HepG2 (cell line): ENCODE measurements around the gene C19orf38. TPM values are rescaled to one million over a fixed set of nuclear protein-coding genes. Genes with fewer than 3 reads are reported as not detected.

Experiments
- ATAC-seq: fragments of 200-7000 bp; cut with Tn5 transposase; 3 replicates; pipeline ENCODE4 v1.9.1; 2020; ENCODE audit warnings: mild to moderate bottlenecking, moderate library complexity
- BruUV-seq: library from RNA; stranded (reverse); fragments of 400-500 nt; replicated peaks from 2 replicates; lab custom pipeline; 2021; lab: Mats Ljungman, UMichigan
- CTCF ChIA-PET: fragments of 300-600 bp; formaldehyde crosslinking; extraction: SDS; loops from one replicate; lab custom pipeline; 2021; ENCODE audit warnings: low total read pairs, inconsistent platforms, low intra/inter-chr PET ratio; lab: Yijun Ruan, JAX
- POLR2A ChIA-PET: fragments of 350-600 bp; sonication (Branson Sonifier 250); formaldehyde crosslinking; loops from one replicate; lab custom pipeline; 2020; ENCODE audit warnings: antibody characterized with exemption, inconsistent platforms; lab: Yijun Ruan, JAX
- DNase-seq: peaks from one replicate; pipeline ENCODE4 v3.0.0-alpha.2; 2015; ENCODE audit warnings: low spot score
- FAIRE-seq: peaks from 3 replicates; lab custom pipeline; 2011; peaks lifted over from hg19 to GRCh38; lab: Jason Lieb, UNC
- H2AFZ ChIP-seq: one replicate; pipeline ENCODE4 v1.6.1; 2011; ENCODE audit warnings: low read length, inconsistent platforms
- H3K27ac ChIP-seq: fragments of 300-600 bp; 3 replicates; pipeline ENCODE4 v1.8.0; 2011; ENCODE audit warnings: mixed run types, mild to moderate bottlenecking, mixed read lengths, low read length, inconsistent platforms; ENCODE audit not compliant: insufficient read depth; ENCODE audit errors: extremely low read length
- H3K27me3 ChIP-seq, 2 experiments: fragments of 200-600 bp in 1 of 2; 2 replicates in 1 of 2; 3 replicates in 1 of 2; pipeline versions ENCODE4 v1.6.0 to v1.8.0; 2011; ENCODE audit warnings: low read length in 2 of 2, mild to moderate bottlenecking in 2 of 2, moderate library complexity in 2 of 2, inconsistent platforms in 1 of 2; ENCODE audit not compliant: insufficient read depth in 2 of 2, control insufficient read depth in 1 of 2
- H3K36me3 ChIP-seq, 2 experiments: fragments of 200-600 bp in 1 of 2; replicated peaks in 1 of 2; 2 replicates in 1 of 2; 3 replicates in 1 of 2; pipeline versions ENCODE4 v1.5.1 to v1.8.0; 2011; ENCODE audit warnings: low read length in 2 of 2, inconsistent platforms in 1 of 2; ENCODE audit not compliant: insufficient read depth in 2 of 2, control insufficient read depth in 1 of 2
- H3K4me1 ChIP-seq: 2 replicates; pipeline ENCODE4 v1.5.1; 2012; ENCODE audit warnings: low read length, inconsistent platforms; ENCODE audit not compliant: insufficient read depth
- H3K4me2 ChIP-seq: 2 replicates; pipeline ENCODE4 v1.6.0; 2011; ENCODE audit warnings: low read depth, low read length, inconsistent platforms
- H3K4me3 ChIP-seq, 3 experiments: fragments of 200-600 bp in 1 of 3; sonication (generic), shearing (Covaris generic) in 1 of 3; replicated peaks in 1 of 3; 2 replicates each; pipeline ENCODE4 v1.5.1; 2011 to 2016; ENCODE audit warnings: low read length in 3 of 3, inconsistent platforms in 2 of 3, low read depth in 2 of 3, mild to moderate bottlenecking in 2 of 3, control low read depth in 1 of 3, mixed read lengths in 1 of 3; ENCODE audit not compliant: insufficient read depth in 1 of 3
- H3K79me2 ChIP-seq: one replicate; pipeline ENCODE4 v1.6.1; 2011; ENCODE audit warnings: low read length, inconsistent platforms; ENCODE audit not compliant: insufficient read depth
- H3K9ac ChIP-seq: 2 replicates; pipeline ENCODE4 v1.6.0; 2011; ENCODE audit warnings: mild to moderate bottlenecking, low read depth, low read length, inconsistent platforms; ENCODE audit not compliant: insufficient read depth
- H3K9me3 ChIP-seq: 2 replicates; pipeline ENCODE4 v1.5.1; 2012; ENCODE audit warnings: mild to moderate bottlenecking, low read length
- H4K20me1 ChIP-seq: 2 replicates; pipeline ENCODE4 v1.6.0; 2011; ENCODE audit warnings: inconsistent platforms, mild to moderate bottlenecking, low read length, moderate library complexity; ENCODE audit not compliant: insufficient read depth
- FOSL2 ChIP-seq: sonication (generic); formaldehyde crosslinking; IDR thresholded peaks from 2 replicates; pipeline ENCODE4 v1.4.0; 2020; ENCODE audit warnings: missing genetic modification reagents
- JARID2 ChIP-seq: sonication (generic); formaldehyde crosslinking; IDR thresholded peaks from 2 replicates; pipeline ENCODE4 v1.8.1; 2023; ENCODE audit warnings: missing genetic modification reagents, inconsistent platforms; ENCODE audit not compliant: insufficient replicate concordance
- NFE2 ChIP-seq: sonication (generic); formaldehyde crosslinking; IDR thresholded peaks from 2 replicates; pipeline ENCODE4 v1.4.0; 2020; ENCODE audit warnings: missing genetic modification reagents
- RNF219 ChIP-seq: sonication (generic); formaldehyde crosslinking; IDR thresholded peaks from 2 replicates; pipeline ENCODE4 v1.5.0; 2020; ENCODE audit warnings: mild to moderate bottlenecking, missing genetic modification reagents
- SMC3 ChIP-seq: IDR thresholded peaks from 2 replicates; pipeline ENCODE4 v1.6.1; 2011; ENCODE audit warnings: low read length, improper control_type of control experiment
- TCF7 ChIP-seq: sonication (generic); IDR thresholded peaks from 2 replicates; pipeline ENCODE4 v1.6.1; 2016; ENCODE audit warnings: antibody characterized with exemption, low read depth
- TEAD3 ChIP-seq: optimal IDR thresholded peaks from 2 replicates; pipeline ENCODE3; 2016; ENCODE audit warnings: borderline replicate concordance
- ZFP36 ChIP-seq: fragments of 150-350 bp; IDR thresholded peaks from 2 replicates; pipeline ENCODE4 v1.6.1; 2018; ENCODE audit warnings: borderline replicate concordance, low read length, low read depth; ENCODE audit not compliant: partially characterized antibody
- WGBS: methylation state at CpG from one replicate; pipeline ENCODE4 v1.1.6; 2017; ENCODE audit warnings: low lambda C conversion rate; 5-methylcytosine and 5-hydroxymethylcytosine counted together
- in situ Hi-C: cut with HindIII; loops from 2 replicates; pipeline ENCODE4 v1.10.0; 2017; ENCODE audit warnings: low pct_unique_long_range_greater_than_20kb; ENCODE audit not compliant: extremely low pct_ligation_motif_present
- intact Hi-C: fragments of 100-400 bp; cut with micrococcal nuclease; formaldehyde crosslinking; loops from one replicate; pipeline ENCODE4 v1.10.0; 2022; ENCODE audit not compliant: unreplicated experiment
- polyA plus RNA-seq, 8 experiments: library from polyadenylated mRNA; depleted of rRNA in 3 of 8; stranded (reverse) in 7 of 8; unstranded in 1 of 8; fragments of >200 nt; fragmentation: Illumina TruSeq in 4 of 8; extraction: Trizol in 4 of 8; gene quantifications; 2 replicates each; pipeline versions ENCODE4 v1.2.1 to v1.2.3, GENCODE V29; 2011 to 2016; ENCODE audit warnings: low read depth in 4 of 8, missing spikeins in 1 of 8, mixed read lengths in 1 of 8; ENCODE audit not compliant: insufficient read depth in 1 of 8
- total RNA-seq, 5 experiments: library from RNA; depleted of rRNA; stranded (reverse); fragments of >200 nt; fragmentation: Illumina TruSeq; extraction: Trizol; gene quantifications; 2 replicates each; pipeline ENCODE4 v1.2.3, GENCODE V29; 2016; ENCODE audit warnings: low read depth in 1 of 5
- TF ChIP-seq, protein P1 (sequence below): sonication (generic); formaldehyde crosslinking; IDR thresholded peaks from 2 replicates; pipeline ENCODE4 v1.5.0; 2020; ENCODE audit warnings: mild to moderate bottlenecking, missing genetic modification reagents

Gene C19orf38
- total and polyA plus RNA-seq, 2 of the 13 experiments (the other 11 are each of a cell fraction or from before 2014, with no cell fraction given), result 0.11 TPM; not detected in 1

GRCh38 chr19:10852098-10852800 lies 4.0 kb downstream of the C19orf38 start:
- no peak overlapping the region for H3K9ac ChIP-seq
- H2AFZ ChIP-seq, result no peak overlapping the region
- no peaks in the 10 kb centered on the region; a peak in 1 of 5 replicates for H3K27me3 ChIP-seq
- no peak overlapping the region for H3K27ac ChIP-seq
- no peak for TF ChIP-seq RNF219 (CRISPR knock-in tag)
- no peak for TF ChIP-seq TCF7
- peak; percentile 36 for TF ChIP-seq TEAD3
- no peak for TF ChIP-seq SMC3
- 0 out of 2 replicates have a peak, but pooled peaks have one; percentile 14 for TF ChIP-seq FOSL2 (CRISPR knock-in tag)
- TF ChIP-seq, protein P1, sequence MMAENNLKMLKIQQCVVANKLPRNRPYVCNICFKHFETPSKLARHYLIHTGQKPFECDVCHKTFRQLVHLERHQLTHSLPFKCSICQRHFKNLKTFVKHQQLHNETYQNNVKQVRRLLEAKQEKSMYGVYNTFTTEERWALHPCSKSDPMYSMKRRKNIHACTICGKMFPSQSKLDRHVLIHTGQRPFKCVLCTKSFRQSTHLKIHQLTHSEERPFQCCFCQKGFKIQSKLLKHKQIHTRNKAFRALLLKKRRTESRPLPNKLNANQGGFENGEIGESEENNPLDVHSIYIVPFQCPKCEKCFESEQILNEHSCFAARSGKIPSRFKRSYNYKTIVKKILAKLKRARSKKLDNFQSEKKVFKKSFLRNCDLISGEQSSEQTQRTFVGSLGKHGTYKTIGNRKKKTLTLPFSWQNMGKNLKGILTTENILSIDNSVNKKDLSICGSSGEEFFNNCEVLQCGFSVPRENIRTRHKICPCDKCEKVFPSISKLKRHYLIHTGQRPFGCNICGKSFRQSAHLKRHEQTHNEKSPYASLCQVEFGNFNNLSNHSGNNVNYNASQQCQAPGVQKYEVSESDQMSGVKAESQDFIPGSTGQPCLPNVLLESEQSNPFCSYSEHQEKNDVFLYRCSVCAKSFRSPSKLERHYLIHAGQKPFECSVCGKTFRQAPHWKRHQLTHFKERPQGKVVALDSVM (CRISPR knock-in tag), result peak; percentile 67; the same call in 1 of the 2 replicates
- peak; percentile 81 for TF ChIP-seq ZFP36
- no peak for TF ChIP-seq JARID2 (CRISPR knock-in tag)
- TF ChIP-seq NFE2, result no peak
- H4K20me1 ChIP-seq, result no peaks in the 10 kb centered on the region
- H3K36me3 ChIP-seq, result no peaks in the 10 kb centered on the region
- H3K4me1 ChIP-seq, result peaks cover 36% of the 10 kb centered on the region
- no peaks in the 10 kb centered on the region for H3K79me2 ChIP-seq
- no TSS peak for BruUV-seq
- WGBS, result 31% methylated on average over 7 of the region's 7 CpGs
- intact Hi-C loops (no loop called here), in situ Hi-C loops (no loop called here)
- ATAC-seq (peak; percentile 24), FAIRE-seq (no peak), DNase-seq (peak; percentile 63)
- ChIA-PET POLR2A (no interaction called here), CTCF (no interaction called here)
- no peak overlapping the region for H3K4me2 ChIP-seq
- H3K9me3 ChIP-seq, result no peaks in the 10 kb centered on the region
- no peak overlapping the region for H3K4me3 ChIP-seq
